NCI-H1048 (cell line): ENCODE data around the gene ATOH8.

ENCODE experiments used
- DNase-seq: peaks from one replicate; lab custom pipeline; 2025; lab: John Stamatoyannopoulos, UW

Gene ATOH8

DNA sequence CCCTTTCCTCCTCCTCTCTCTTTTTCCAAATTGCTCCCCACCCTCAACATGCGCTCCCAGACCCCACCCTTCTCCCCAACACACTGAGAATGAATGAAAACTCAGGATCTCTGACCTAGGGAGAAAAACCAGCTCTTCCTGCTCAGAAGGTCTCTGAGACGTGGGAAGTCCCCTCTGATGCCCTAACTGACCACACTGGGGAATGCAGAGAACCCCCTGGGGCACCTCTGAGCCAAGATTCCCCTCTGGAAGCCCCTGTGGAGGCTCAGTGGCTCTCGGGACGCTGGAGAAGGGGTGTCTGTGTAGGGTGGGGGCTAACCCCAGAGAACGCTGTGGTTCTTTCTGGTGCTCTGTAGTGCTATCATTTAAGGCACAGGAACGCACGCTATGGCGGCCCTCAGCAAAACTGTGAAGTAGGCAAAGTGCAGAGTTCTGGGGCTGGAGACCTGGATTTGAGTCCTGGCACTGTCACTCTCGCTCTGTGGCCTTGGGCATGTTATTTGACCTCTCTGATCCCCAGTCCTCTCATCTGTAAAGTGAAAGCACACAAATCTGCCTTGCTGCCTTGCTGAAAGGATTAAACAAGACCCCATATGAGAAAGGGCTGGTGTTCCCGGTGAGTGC, 17.1 kb downstream of the ATOH8 start:
- no peak for DNase-seq

DNA sequence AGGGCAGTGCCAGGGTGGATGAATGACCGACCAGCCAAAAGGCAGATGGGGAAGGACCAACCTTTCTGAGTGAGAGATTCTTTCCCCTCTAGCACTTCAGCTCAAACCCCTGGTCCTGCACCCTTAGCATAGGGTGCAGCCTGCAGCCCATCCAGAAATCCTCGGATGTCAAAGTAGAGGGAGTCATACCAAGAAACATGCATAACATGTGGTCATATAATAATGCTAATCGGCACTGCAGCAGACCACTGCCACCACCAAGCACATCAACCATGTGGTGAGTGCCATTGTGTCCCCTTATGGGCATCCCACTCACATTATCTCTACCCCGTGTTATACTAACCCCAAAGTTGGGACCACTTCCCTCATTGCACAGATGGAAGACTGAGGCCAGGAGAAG, 17.7 kb downstream of the ATOH8 start:
- no peak for DNase-seq

DNA sequence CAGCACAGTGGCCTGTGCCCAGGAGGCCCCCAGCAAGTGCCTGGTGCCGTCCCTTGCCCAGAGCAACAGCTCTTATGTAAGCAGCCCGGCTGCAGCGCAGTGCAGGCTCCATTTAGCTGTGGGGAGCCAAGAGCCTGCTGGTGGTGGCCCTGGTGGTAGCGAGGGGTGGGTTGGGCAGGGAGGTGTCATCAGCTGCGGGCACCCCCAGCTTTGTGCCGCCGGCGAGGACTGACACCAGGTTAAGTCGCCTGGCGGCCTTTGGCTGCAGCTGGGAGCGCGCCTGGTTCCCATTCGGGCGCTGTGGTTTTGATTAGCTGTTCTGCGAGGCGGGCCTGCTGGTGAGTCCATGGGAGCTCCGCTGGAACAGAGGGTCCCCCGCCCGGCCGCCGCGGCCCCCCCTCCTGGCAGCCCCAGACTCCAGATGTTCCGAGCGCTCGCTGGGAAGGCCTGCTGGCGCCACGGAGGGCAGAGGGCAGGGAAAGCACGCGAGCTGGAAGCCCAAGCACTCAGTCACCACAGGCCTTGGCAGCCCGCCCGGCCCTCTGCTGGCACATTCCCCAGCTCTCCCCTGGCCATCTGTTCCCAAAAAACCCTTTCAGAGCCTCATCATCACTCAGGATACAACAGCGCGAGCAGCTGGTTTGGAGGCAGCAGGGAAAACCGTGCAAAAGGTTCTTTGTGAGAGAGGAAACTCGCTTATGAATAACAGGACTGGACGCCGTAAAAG, 18.4 kb downstream of the ATOH8 start:
- peak; percentile 41 for DNase-seq

DNA sequence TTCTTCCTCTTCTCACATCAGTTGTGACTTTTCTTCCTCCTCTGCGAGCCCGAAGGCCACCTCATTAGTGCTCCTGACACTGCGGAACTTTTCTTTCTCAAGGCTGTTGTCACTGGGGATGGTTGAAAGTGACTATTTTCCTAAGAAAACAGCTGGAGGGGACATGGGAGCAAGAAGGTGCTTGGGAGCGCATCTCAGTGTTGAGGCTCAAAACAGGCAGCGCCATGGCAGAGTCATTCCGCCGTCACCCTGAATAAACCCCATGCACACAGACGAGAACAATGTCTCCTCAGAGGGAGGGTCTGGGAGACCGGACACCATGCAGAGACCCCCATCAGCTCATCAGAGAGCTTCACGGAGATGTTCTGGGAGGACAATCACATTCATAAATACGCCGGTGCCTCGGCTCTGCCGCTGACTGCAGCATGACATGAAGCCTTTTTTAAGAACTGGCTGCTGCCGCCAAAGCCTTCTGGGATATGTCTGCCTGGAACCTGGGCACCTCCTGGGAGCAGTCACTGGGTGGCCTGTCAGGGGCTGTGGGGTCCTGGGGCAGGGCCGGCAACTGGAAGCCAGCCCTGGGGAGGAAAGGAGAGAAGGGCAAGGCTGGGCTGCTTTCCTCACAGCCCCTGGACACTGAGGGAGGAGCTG, 19.2 kb downstream of the ATOH8 start:
- DNase-seq, result no peak

DNA sequence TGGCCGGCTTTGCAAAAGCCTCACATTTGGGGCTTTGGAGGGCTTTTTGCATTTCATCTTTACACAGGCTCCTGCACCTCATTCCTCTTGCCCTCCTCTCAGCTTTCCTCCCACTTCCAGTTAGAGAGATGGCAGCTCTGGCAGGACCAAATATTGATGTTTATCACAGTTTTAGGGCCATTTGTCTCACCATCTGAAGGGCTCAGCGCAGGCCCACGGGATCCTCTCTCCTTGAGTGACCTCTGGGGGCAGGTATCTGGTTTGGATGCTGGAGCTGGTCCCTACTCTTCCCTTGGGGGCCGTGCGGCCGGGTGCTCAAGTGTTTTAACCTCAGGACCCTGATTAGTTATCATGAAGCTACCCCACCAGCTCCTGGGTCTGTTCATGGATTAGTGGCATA, 19.9 kb downstream of the ATOH8 start:
- no peak for DNase-seq

DNA sequence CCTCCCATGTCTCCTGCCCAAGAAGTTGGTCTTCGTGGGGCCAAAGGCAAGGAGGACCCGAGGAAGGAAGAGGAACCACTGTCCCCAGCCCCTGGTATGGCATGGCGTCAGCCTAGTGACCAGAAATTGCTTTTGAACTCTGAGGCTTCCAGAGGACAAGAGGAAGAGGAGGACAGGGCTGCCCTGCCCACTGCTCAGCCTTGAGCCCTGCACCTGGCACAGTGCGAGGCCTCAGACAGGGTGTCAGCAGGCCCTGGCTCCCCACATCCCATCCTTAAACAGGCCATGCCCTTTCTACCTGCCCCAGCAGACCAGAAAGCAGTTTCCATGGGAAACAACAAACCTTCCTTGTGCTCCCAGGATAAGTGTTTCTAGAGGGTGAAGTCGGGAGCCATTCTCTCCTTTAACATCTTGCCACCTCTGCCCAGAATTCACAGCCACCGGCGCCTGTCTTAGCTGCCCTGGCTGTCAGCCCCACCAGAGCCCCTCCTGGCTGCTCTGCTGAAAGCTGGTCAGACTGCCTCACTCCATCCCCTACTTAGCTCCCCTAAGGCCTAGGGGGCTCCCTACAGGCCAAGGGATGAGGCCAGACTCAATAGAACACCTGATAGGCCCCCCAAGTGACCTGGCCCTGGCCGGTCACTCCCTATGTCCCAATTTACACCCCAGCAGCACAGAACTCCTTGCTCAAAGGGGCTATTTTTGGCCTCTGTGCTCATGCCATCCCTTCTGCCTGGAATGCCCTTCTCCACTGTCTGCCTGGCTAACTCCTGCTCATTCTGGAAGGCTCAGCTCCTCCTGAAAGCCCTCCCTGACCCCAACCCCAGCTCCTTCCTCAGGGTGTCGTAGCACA, 20.6 kb downstream of the ATOH8 start:
- DNase-seq, result no peak

DNA sequence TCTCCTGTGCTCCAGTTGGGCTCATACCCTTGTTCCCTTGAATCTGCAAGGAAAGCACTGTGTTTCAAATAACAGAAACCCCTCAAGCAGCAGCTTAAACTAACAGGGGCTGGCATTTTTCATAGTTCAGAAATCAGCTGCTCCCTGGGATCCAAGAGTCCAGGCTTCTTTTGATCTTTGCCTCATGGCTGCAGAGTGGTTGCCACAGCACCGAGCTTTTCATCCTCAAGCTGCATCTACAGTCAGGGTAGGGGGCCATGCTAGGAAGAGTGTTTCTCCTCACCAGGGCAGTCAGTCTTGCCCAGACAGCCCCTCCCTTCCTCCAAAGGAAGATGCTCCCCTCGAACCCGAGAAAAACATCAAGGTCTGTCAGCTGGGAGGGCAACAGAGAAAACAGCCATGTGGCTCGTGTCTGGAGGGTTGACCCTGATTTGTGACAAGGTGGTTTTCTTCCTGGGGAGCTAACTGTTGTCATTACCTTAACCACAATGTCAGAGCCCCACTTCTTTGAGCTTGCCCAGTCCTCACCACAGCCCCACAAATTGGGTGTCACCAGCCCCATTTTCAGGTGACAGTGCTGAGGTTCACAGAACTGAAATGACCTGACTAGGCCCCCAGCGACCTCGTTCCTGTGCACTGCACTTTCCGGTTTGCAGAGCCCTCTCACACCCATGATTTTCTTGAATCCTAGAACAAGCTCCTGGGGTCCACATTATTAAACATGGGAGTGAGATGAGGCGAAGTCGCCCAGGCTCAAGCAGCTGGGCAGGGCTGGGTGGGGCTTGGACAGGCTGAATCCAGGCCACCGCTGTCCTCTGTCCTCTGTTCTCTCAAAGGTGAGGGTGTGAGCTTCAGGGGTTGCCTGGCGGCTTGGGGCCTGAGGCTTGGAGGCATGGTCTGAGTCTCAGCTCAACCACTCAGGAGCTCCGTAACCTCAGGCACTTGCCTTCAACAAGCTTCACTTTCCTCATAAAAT, 21.9 kb downstream of the ATOH8 start:
- no peak for DNase-seq

DNA sequence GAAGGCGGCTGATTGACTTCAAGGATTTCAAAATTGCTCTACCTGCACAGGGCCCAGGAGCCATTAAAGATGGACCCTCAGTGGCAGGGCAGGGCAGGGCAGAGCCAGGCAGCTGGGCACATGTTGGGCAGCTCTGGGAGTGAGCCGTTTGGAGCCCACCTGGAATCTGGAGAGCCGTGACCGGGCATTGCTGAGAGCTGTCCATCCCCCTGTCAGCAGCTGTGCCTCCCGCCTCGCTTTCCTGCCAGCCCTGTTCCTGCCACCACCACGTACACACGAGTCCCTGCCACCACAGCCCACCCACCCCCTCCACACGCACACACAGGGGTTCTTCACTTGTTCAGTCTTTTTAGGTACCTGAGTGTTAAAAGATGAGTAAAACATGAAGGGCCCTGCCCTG, 22.9 kb downstream of the ATOH8 start:
- no peak for DNase-seq

DNA sequence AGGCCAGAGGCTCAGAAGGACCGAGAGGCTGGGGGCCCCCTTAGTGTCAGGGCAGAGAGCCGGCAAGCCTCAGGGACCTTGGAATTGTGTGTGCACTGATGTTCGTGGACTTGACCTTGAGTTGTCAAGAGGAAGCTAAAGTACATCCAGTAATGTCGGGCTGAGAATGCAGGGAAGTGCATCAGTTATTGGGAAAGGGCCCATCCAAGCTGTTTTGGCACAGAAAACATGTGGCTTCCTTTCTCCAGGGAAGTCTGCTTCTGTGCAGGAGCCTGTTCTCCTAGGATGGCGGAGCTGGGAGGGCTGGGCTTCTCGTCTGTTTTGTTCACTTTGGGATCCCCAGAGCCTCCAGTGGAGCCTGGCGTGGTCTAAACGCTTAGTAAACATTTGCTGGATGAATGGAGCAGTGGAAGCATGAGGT, 23.7 kb downstream of the ATOH8 start:
- no peak for DNase-seq

DNA sequence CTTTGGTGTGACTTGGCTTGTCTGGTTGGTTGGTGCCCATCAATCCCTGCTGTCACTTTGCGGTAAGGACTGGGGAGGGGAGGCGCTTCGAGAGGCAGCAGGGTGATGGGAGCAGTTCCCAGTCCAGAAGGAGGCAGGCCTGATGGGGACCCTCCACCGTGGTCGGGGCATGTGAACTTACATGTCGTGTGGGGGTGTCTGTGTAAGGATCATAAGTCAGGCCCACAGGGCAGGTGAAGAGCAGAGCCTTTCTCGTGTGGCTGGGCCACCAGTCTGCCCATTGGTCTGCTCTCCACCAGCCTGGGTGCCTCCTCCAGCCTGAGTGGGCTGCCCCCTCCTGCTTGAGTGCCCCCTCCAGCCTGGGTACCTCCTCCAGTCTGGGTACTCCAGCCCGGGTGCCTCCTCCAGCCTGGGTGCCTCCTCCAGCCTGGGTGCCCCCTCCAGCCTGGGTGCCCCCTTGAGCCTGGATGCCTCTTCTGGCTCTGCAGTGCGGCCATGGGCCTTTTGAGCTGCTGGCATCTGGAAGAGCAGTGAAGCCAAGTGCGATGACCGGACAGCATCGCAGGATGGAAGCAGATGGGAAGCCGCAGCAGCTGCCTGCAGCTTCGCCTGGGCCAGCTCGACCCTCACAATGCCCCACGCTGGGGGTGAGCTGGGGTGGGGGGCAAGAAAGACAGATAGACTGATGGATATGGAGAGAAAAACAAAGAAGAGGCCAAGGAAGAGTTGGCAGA, 25.0 kb downstream of the ATOH8 start:
- DNase-seq, result no peak

DNA sequence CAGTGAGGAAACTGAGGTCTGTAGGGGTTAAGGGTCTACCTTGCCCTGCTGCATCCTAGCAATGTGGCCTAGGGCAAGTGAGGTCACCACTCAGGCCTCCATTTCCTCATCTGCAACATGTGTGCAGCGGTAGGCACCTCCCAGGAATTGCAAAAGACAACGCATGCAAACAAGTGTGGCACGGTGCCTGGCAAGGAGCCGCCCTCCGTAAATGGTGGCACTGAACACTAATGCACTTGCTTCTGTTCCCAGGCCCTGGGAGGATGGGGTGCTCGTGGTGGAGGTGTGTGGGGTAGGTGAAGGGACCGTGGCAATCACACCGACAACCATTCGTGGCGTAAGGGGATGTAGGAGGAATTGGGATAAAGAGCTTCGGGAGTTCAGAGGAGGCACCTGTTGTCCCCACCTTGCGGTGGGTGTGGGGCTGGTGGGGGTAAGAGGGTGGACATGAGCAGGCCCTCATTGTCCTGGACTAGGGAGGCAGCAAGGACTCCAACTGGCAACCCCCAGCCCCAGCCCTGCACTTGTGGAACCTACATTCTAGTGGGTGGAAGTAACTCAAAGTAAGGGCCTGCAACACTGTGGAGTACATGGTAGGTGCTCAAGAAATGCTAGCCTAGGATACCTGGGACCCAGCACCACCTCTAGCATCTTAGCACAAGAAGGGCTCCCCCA, 26.0 kb downstream of the ATOH8 start:
- no peak for DNase-seq

DNA sequence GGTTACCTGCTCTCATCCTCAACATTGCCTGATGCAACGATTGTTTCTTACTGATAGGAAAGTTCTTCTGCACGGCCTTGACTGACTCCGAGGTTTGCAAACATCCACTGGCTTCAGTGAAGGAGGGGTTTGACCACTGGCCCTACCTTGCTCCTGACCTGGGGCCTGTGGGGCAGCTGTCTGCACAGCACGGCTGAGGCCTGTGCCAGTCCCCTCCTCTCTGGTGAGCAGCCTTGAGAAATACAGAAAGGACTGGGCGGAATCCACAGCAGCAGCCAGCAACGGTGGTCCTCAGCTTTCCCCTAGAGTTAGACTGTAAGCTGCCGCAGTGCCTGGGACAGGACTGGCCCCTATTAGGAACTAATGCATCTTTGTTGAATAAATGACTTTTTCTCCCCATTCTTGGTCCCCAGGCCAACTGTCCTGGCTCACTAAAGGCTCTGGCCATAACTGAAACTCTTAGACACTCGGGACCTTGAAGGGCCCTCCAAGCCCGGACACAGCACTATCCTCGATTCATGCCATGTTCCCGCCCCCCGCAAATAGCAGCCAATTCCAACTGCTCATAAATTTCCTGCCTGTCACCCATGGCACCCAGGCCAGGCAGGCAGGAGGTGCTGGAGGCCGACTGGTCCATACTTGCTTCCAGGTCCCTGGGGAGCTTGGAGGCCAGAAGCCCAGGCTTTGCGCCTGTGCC, 26.7 kb downstream of the ATOH8 start:
- no peak for DNase-seq

DNA sequence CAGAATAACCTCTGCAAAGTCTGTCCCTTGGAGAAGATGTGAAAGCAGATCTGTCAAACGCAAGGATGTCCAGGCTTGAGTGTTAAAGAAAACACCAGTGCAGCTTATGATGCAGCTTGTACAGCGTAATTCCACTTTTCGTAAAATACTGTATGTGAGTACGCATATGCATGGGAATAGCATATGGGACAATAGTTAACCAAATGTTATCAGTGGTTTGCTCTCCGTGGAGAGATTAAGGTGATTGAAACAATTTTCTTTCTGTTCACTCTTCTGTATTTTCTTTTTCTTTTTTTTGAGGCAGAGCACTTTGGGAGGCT, 27.2 kb downstream of the ATOH8 start:
- no peak for DNase-seq

DNA sequence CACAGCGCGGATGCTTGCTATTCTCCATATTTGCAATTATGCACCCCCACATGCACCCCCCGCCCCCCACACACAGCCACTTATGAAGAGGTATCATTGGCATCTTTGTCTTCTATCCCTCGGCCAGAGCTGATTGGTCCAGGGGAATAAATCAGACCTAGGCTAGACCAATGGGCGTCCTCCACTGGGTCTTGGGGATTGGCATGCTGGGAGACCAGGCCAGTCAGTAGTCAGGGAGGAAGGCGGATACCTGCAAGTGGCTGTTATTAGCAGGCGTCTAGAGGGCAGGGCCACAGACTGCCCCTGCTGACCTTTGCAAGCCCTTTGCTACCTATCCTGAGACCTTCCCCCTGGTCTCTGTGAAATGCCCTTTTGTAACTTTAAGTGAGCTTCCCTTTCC, 30.0 kb downstream of the ATOH8 start:
- no peak for DNase-seq

DNA sequence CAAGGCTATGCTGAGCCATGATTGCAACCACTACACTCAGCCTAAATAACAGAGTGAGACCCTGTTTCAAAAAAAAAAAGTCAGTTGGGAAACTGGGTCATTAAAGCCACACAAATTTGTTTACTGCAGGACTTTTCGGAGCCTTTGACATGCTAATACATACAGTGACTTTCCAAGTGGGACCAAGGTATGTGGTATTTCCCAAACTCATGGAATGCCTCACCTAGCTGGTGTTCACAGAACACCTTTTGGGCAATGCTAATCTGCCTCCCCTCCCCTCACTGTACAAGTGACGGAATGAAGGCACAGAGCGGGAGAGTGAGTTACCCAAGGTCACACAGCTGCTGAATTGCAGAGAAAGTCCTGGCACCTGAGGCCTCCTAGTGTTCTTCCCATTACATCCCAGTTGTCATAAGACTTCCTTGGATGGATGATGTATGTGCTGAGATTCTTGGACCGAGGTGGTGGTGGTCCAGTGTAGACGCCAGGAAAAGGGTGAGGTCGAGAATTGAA, 30.7 kb downstream of the ATOH8 start:
- DNase-seq, result no peak

DNA sequence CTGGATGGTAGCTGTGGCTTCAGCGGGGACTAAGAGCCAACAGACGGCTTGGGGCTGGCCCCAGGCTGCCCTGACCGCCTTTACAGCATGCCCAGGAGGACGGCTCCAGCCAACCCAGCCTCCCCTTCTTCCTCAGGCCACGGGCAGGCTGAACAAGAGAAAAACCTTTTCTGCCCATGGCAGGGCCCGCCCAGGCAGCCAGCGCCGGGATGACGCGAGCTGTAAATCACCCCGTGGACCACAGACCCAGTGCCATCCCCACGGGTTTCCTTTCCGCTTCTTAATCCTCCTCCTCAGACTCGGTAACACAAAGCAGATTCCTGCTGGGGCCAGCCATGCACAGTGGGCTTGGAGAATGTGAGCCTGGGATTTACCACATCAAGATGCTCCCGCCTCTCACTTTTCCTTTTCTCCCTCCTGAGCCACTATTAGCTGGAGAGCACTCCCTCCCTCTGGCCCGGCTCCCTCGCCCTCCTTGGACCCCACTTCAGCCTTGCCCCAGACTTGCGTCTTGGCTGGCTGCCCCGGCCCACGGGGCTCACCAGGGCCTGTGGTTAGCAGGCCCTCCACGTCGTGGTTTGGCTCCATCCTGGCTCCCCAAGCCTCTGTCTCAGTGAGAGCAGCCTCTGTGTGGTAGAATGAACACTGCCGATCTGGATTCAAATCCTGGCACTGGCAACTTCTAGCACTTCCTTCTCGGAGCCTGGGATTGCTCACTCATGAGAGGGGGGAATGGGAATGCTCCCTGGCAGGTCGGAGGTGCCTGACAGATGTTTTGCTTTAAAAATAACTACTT, 31.4 kb downstream of the ATOH8 start:
- no peak for DNase-seq

DNA sequence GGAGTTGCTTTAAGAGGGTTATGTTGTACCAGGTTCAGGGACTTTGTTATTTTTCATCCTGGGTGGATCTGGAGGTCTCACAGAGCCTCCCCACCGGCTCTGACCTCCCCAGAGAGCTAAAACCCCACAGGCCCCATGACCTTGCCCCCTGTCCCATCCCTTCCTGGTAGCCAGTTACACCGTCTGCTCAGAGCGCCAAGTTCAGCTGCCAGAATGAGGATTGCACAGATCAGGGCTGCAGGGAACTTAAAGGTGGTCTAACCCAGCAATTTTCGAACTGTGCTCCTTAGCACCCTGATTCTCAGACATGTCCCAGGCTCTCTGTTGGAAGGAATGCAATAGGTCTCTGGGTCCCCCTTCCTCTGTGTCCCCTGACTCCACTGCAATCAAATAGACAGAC, 32.1 kb downstream of the ATOH8 start:
- no peak for DNase-seq

DNA sequence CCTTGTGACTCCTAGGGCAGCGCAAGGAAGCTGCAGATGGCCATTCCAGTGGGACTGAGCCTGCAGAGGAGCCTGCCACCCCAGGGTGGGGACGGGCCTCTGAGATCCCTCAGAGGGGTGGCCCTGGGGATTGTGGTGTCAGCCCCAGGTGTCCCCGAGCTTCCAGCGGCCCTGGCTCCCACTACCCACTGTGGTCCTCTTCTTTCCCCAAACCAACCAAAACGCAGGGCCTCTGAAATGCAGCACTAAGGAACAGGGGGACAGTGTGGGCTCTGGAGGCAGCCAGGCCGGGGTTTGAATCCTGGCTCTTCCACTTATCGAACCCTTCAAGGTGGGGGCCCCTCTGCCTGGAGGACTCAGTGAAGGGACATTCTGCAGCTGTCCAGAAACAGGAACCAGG, 32.7 kb downstream of the ATOH8 start:
- DNase-seq, result no peak

DNA sequence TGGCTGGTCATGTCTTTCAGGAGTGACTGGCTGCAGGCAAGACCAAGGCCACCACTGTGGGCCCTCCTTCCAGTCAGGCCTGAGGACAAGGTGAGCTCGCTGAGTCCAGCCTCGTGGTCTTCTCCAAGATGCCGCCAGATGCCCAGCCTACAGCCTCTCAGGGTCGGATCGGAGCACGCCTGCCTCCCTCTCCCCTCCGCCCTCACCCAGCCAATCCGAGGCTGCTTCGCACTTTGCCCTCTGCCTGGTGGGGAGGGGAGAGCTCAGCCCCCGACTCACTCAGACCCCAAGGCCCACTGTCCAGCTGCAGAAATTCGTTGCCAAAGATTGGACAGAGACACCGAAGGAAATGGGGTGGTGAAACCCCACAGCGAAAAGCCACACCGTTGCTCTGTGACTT, 33.1 kb downstream of the ATOH8 start:
- DNase-seq, result no peak
